Karpas-422 (cell line): ENCODE measurements around the gene C1orf52. TPM values are rescaled to one million over a fixed set of nuclear protein-coding genes. Genes with fewer than 3 reads are reported as not detected.

Experiments used
- DNase-seq: peaks from one replicate; pipeline ENCODE4 v3.0.0-alpha.2; 2015
- H2AFZ ChIP-seq: fragments of 200-600 bp; sonication (generic); 2 replicates; pipeline ENCODE4 v1.6.1; 2014; ENCODE audit warnings: antibody characterized with exemption, low read length, mixed read lengths
- H3K27ac ChIP-seq: fragments of 200-600 bp; sonication (generic); 2 replicates; pipeline ENCODE4 v1.5.1; 2014; ENCODE audit warnings: mild to moderate bottlenecking, low read length, moderate library complexity
- H3K27me3 ChIP-seq: fragments of 200-600 bp; sonication (generic); 2 replicates; pipeline ENCODE4 v1.6.1; 2014; ENCODE audit warnings: low read length, mixed read lengths
- H3K36me3 ChIP-seq: fragments of 200-600 bp; sonication (generic); 2 replicates; pipeline ENCODE4 v1.6.1; 2014; ENCODE audit warnings: low read length, mixed read lengths; ENCODE audit not compliant: insufficient read depth
- H3K4me1 ChIP-seq: fragments of 200-600 bp; sonication (generic); 2 replicates; pipeline ENCODE4 v1.6.1; 2014; ENCODE audit warnings: mild to moderate bottlenecking, low read length, mixed read lengths
- H3K4me2 ChIP-seq: fragments of 200-600 bp; sonication (generic); 2 replicates; pipeline ENCODE4 v1.6.1; 2014; ENCODE audit warnings: low read length, low read depth, mild to moderate bottlenecking; ENCODE audit not compliant: poor library complexity, severe bottlenecking
- H3K4me3 ChIP-seq: fragments of 200-600 bp; sonication (generic); 2 replicates; pipeline ENCODE4 v1.5.1; 2014; ENCODE audit warnings: mild to moderate bottlenecking, antibody characterized with exemption, low read length, mixed read lengths
- H3K79me2 ChIP-seq: fragments of 200-600 bp; sonication (generic); 2 replicates; pipeline ENCODE4 v1.6.1; 2014; ENCODE audit warnings: mild to moderate bottlenecking, low read length, mixed read lengths
- H3K9ac ChIP-seq: fragments of 200-600 bp; sonication (generic); 2 replicates; pipeline ENCODE4 v1.6.0; 2014; ENCODE audit warnings: low read length
- H3K9me2 ChIP-seq: fragments of 200-600 bp; sonication (generic), shearing (Covaris generic); replicated peaks from 2 replicates; pipeline ENCODE4 v1.6.0; 2014; ENCODE audit warnings: mild to moderate bottlenecking, low read length, moderate library complexity; ENCODE audit not compliant: insufficient read depth
- H3K9me3 ChIP-seq: fragments of 300-700, 200-600 bp; sonication (generic); 2 replicates; pipeline ENCODE4 v1.6.1; 2014; ENCODE audit warnings: low read length, mixed read lengths
- H4K20me1 ChIP-seq: fragments of 200-600 bp; sonication (generic); 2 replicates; pipeline ENCODE4 v1.6.1; 2014; ENCODE audit warnings: mild to moderate bottlenecking, antibody characterized with exemption, low read length, low read depth; ENCODE audit not compliant: insufficient read depth
- total RNA-seq: library from RNA; depleted of rRNA; stranded (reverse); fragments of >200 nt; shearing (Covaris generic); gene quantifications from 2 replicates; pipeline ENCODE4 v1.2.3, GENCODE V29; 2014; ENCODE audit warnings: low replicate concordance

C1orf52 gene
- total RNA-seq, 1 experiment from 2014 or later, result 17.8 TPM

DNA sequence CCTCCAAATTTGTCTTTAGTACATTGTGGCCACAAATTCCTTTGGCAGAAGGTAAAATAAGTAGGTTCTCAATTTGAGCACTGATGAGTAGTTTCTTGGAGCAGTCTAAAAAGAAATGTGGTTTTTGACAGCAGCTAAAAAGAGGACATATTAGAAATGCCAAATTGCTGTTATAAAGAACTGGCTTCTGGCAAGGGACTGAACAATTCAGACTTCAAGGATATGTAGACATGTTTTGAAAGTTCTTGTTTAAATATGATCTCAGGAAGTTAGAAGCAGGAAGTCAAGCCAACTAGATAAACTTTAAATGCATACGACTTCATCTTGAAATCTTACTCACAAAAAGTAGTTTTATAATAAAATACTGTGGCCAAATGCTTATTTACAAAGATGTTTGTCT lies 18.8 kb downstream of the C1orf52 start:
- no peak overlapping the region for H3K4me2 ChIP-seq
- no peaks in the 10 kb centered on the region for H3K36me3 ChIP-seq
- H3K27me3 ChIP-seq, result no peaks in the 10 kb centered on the region
- H3K79me2 ChIP-seq, result no peaks in the 10 kb centered on the region
- H3K4me3 ChIP-seq, result no peak overlapping the region
- H3K9me3 ChIP-seq, result no peaks in the 10 kb centered on the region
- H2AFZ ChIP-seq, result no peak overlapping the region
- no peaks in the 10 kb centered on the region for H4K20me1 ChIP-seq
- DNase-seq, result no peak
- no peaks in the 10 kb centered on the region for H3K4me1 ChIP-seq
- H3K27ac ChIP-seq, result no peak overlapping the region
- no peaks in the 10 kb centered on the region for H3K9me2 ChIP-seq
- H3K9ac ChIP-seq, result no peak overlapping the region

- H2AFZ ChIP-seq, result no peak overlapping the region
- no peak for DNase-seq
- H3K4me3 ChIP-seq, result no peak overlapping the region
Observed at GRCh38 chr1:85240174-85240601, 19.3 kb downstream of the C1orf52 start.

DNA sequence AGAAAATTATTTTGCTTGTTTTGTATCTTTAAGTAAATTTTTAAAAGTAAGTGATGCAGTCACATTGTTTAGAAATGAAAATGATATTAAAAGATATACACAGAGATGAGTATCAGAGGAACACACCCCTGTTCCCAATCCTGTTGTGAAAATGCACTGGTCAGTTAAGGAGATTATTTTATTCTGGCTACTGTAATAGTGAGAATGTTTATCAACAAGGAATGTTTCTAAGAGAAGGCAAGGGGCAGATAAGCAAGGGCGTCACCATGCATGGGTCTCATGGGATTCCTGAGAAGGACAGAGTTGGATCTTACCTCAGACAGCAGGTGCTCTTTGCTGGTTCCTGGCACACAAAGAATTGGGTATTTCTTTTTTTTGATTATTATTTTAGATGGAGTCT lies 21.8 kb downstream of the C1orf52 start:
- H2AFZ ChIP-seq, result no peak overlapping the region
- H3K9me3 ChIP-seq, result no peaks in the 10 kb centered on the region
- no peaks in the 10 kb centered on the region for H3K36me3 ChIP-seq
- H3K79me2 ChIP-seq, result no peaks in the 10 kb centered on the region
- no peaks in the 10 kb centered on the region for H4K20me1 ChIP-seq
- H3K4me1 ChIP-seq, result no peaks in the 10 kb centered on the region
- no peak for DNase-seq
- H3K9ac ChIP-seq, result no peak overlapping the region
- no peak overlapping the region for H3K27ac ChIP-seq
- no peaks in the 10 kb centered on the region for H3K9me2 ChIP-seq
- H3K4me2 ChIP-seq, result no peak overlapping the region
- H3K4me3 ChIP-seq, result no peak overlapping the region
- H3K27me3 ChIP-seq, result no peaks in the 10 kb centered on the region

More at GRCh38 chr1:85240174-85240601, 19.3 kb downstream of the C1orf52 start:
- H3K4me1 ChIP-seq, result no peaks in the 10 kb centered on the region
- no peaks in the 10 kb centered on the region for H3K27me3 ChIP-seq
- H3K9me3 ChIP-seq, result no peaks in the 10 kb centered on the region
- H3K4me2 ChIP-seq, result no peak overlapping the region
- H3K79me2 ChIP-seq, result no peaks in the 10 kb centered on the region
- H3K9ac ChIP-seq, result no peak overlapping the region
- H3K27ac ChIP-seq, result no peak overlapping the region
- H3K9me2 ChIP-seq, result no peaks in the 10 kb centered on the region
- H4K20me1 ChIP-seq, result no peaks in the 10 kb centered on the region
- no peaks in the 10 kb centered on the region for H3K36me3 ChIP-seq

DNA sequence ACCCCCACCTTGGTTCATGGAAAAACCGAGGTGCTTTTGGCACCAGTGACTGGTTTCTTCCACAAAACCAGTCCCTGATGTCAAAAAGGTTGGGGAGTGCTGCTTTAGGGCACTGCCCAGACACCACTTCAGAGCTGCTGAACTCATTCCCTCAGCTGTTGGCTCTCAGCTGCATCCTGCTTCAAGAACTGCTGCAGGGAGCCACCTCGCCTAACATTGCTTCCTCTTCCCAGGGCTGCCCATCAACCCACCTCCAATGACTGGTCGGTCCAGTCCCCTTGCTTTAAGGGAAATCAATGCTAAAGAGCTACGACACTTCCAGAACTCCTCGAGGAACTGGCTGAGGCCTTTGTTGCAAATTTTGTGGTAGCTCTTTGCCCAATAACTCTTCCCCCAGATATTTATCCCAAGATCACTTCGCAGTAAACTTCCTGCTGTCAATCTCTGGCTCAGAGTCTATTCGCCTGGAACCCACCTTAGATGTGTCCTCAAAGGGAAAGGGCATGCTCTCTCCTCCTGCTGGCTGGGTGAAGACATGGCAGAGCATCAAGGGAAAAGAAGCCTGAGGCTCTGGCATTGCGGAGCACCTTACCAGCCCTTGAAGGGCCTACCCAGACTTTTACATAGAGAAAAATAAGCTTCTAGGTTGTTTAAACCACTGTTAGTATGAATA lies 29.0 kb downstream of the C1orf52 start:
- peak; percentile 51 for DNase-seq
- Histone ChIP-seq H3K4me3 (no peak overlapping the region), H3K27ac (no peak overlapping the region), H3K4me2 (no peak overlapping the region), H3K9me3 (no peaks in the 10 kb centered on the region), H3K9ac (no peak overlapping the region), H3K9me2 (no peaks in the 10 kb centered on the region), H3K36me3 (no peaks in the 10 kb centered on the region), H3K4me1 (peaks cover 2% of the 10 kb centered on the region; the same call in 1 of the 2 replicates), H3K27me3 (no peaks in the 10 kb centered on the region), H4K20me1 (no peaks in the 10 kb centered on the region), H2AFZ (no peak overlapping the region), H3K79me2 (no peaks in the 10 kb centered on the region)

GRCh38 chr1:85229574-85230097 lies 29.8 kb downstream of the C1orf52 start:
- H3K4me2 ChIP-seq, result no peak overlapping the region

GRCh38 chr1:85228972-85229371 lies 30.5 kb downstream of the C1orf52 start:
- Histone ChIP-seq H3K36me3 (no peaks in the 10 kb centered on the region), H3K4me3 (no peak overlapping the region), H3K9me2 (no peaks in the 10 kb centered on the region), H4K20me1 (no peaks in the 10 kb centered on the region), H2AFZ (no peak overlapping the region), H3K4me2 (no peak overlapping the region), H3K4me1 (peaks cover 2% of the 10 kb centered on the region; the same call in 1 of the 2 replicates), H3K27me3 (no peaks in the 10 kb centered on the region), H3K27ac (no peak overlapping the region), H3K9ac (no peak overlapping the region), H3K9me3 (no peaks in the 10 kb centered on the region), H3K79me2 (no peaks in the 10 kb centered on the region)
- DNase-seq, result no peak

More at GRCh38 chr1:85229574-85230097, 29.8 kb downstream of the C1orf52 start:
- Histone ChIP-seq H3K4me1 (peaks cover 2% of the 10 kb centered on the region; the same call in 1 of the 2 replicates), H3K4me3 (no peak overlapping the region), H3K27ac (no peak overlapping the region), H3K79me2 (no peaks in the 10 kb centered on the region), H2AFZ (no peak overlapping the region), H3K9ac (no peak overlapping the region), H3K9me3 (no peaks in the 10 kb centered on the region), H4K20me1 (no peaks in the 10 kb centered on the region), H3K27me3 (no peaks in the 10 kb centered on the region), H3K9me2 (no peaks in the 10 kb centered on the region), H3K36me3 (no peaks in the 10 kb centered on the region)
- no peak for DNase-seq

DNA sequence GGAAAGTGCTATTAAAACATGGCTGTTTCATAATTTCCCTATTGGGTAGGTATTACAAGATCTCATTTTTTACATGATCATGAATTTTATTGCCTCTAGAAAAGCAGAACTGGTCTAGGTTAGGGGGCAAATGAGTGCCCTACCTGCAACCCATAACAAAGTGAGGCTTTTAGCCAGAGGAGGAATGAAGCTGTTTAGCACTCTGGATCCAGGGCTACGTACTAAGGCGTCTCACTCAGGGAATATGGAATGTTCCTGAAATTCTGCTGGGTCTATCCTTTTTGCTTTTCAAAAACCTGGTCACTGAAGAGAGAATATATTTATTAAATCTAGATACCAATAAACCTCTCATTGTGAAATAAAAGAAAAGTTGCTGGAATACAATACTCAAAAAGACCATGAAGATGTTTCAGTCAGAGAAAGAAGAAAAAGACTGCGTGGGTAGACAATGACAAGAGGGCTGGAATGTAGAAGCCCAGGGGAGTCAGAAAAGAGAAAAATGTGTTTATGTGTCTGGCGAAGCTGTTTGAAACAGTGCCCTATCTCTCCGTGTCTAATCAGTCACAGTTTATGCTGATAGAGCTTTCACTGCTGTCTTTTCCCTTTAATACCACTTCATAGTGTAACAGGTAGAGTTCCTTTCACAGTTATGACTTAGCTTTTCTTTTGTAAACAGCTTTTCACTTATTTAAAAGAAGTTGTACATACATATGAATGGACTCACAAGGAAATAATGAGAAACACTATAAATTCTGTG lies 33.7 kb downstream of the C1orf52 start:
- Histone ChIP-seq H3K9ac (no peak overlapping the region), H3K4me3 (no peak overlapping the region), H3K36me3 (no peaks in the 10 kb centered on the region), H3K9me3 (no peaks in the 10 kb centered on the region), H3K27ac (no peak overlapping the region), H3K4me2 (no peak overlapping the region), H3K27me3 (no peaks in the 10 kb centered on the region), H4K20me1 (no peaks in the 10 kb centered on the region), H3K79me2 (no peaks in the 10 kb centered on the region), H3K9me2 (no peaks in the 10 kb centered on the region), H3K4me1 (no peaks in the 10 kb centered on the region), H2AFZ (no peak overlapping the region; the same call in 1 of the 2 replicates)
- DNase-seq, result no peak
